ENCODE measurements around the gene RNF7.

- TF ChIP-seq REST (IDR thresholded peaks at IDR 0.05) (no peak), CTCF (IDR thresholded peaks at IDR 0.05; ENCODE audit: low read depth, low read length, missing input control) (no peak), ATF3 (IDR thresholded peaks at IDR 0.05) (no peak), EGR1 (IDR thresholded peaks at IDR 0.05; ENCODE audit: low read depth in 2 of 2) (no peak), GABPA (IDR thresholded peaks at IDR 0.05 in 1 of 2, conservative IDR thresholded peaks at IDR 0.05 in 1 of 2) (no peak)
These were observed 13.9 kb upstream of the RNF7 start for GRCh38 chr3:141724186-141724585.
